ENCODE data around the gene ZFP36L2. TPM values are rescaled to one million over a fixed set of nuclear protein-coding genes. Genes with fewer than 3 reads are reported as not detected.

ZFP36L2 gene
- total and polyA plus RNA-seq, 10 of the 15 experiments (the other 5 are each of a cell fraction or from before 2014, with no cell fraction given) = 4.3 to 64.9 (median 19.5) TPM

- POLR2A ChIA-PET = interaction anchor here (1.4 kb wide), 1 partner anchor 38 kb away, joined by 3 read pairs; no protein-coding TSS in a partner anchor
- intact Hi-C loops (cut with micrococcal nuclease; ENCODE audit: unreplicated experiment) = no loop called here
- CTCF ChIA-PET = interaction anchor here (2.3 kb wide), 1 partner anchor 13 kb away, joined by 14 read pairs; no protein-coding TSS in a partner anchor
- in situ Hi-C loops (cut with MboI) = no loop called here
- no peak for DNase-seq (ENCODE audit: low read depth, low spot score)
- H2AFZ ChIP-seq (ENCODE audit: control insufficient read depth, low read depth, low read length) = no peak overlapping the region
- TF ChIP-seq NFXL1 (IDR thresholded peaks at IDR 0.05; ENCODE audit: borderline replicate concordance) = no peak
- no peak for TF ChIP-seq POLR2A (IDR thresholded peaks at IDR 0.05; ENCODE audit: low read depth, low read length)
- peaks cover 13% of the 10 kb centered on the region for H3K4me1 ChIP-seq (ENCODE audit: control insufficient read depth, insufficient read depth, low read length)
- ATAC-seq = no peak
- no peak overlapping the region for H3K27ac ChIP-seq (ENCODE audit: control insufficient read depth, insufficient read depth)
- no peak overlapping the region for H3K9ac ChIP-seq (ENCODE audit: control insufficient read depth, insufficient read depth, low read length)
- H3K27me3 ChIP-seq (replicated peaks in 1 of 2; ENCODE audit: control insufficient read depth in 2 of 2, insufficient read depth in 2 of 2, low read length in 1 of 2) = no peaks in the 10 kb centered on the region
- no peaks in the 10 kb centered on the region; the same call in 1 of the 2 replicates for H4K20me1 ChIP-seq (ENCODE audit: control insufficient read depth, insufficient read depth)
- no peaks in the 10 kb centered on the region for H3K9me3 ChIP-seq (replicated peaks; ENCODE audit: control insufficient read depth, insufficient read depth, low read length)
- RAD21 ChIA-PET (ENCODE audit: unreplicated experiment) = interaction anchor here (1.6 kb wide), 1 partner anchor 50 kb away, joined by 7 read pairs; no protein-coding TSS in a partner anchor
- no peaks in the 10 kb centered on the region for H3K79me2 ChIP-seq (ENCODE audit: control insufficient read depth, insufficient read depth, low read length)
- H3K4me2 ChIP-seq (ENCODE audit: control insufficient read depth, insufficient read depth) = no peak overlapping the region
- no peak overlapping the region for H3K4me3 ChIP-seq
- WGBS (ENCODE audit: insufficient coverage, insufficient replicate concordance, low lambda C conversion rate, missing lambda C conversion rate) = 58% methylated on average over 18 of the region's 18 CpGs
- SMC1A ChIA-PET (ENCODE audit: uncharacterized antibody, unreplicated experiment) = no interaction called here
- FAIRE-seq = no peak
- H3K36me3 ChIP-seq (ENCODE audit: control insufficient read depth in 2 of 2, insufficient read depth in 2 of 2, low read length in 1 of 2) = no peaks in the 10 kb centered on the region
- BruUV-seq (replicated peaks) = no TSS peak
These were observed 47.5 kb downstream of the ZFP36L2 start for GRCh38 chr2:43178602-43179542.

- Histone ChIP-seq H4K20me1 (ENCODE audit: control insufficient read depth, insufficient read depth) (no peaks in the 10 kb centered on the region; the same call in 1 of the 2 replicates), H2AFZ (ENCODE audit: control insufficient read depth, low read depth, low read length) (no peak overlapping the region), H3K4me2 (ENCODE audit: control insufficient read depth, insufficient read depth) (no peak overlapping the region), H3K9me3 (replicated peaks; ENCODE audit: control insufficient read depth, insufficient read depth, low read length) (no peaks in the 10 kb centered on the region), H3K9ac (ENCODE audit: control insufficient read depth, insufficient read depth, low read length) (no peak overlapping the region), H3K27ac (ENCODE audit: control insufficient read depth, insufficient read depth) (no peak overlapping the region), H3K4me1 (ENCODE audit: control insufficient read depth, insufficient read depth, low read length) (peaks cover 19% of the 10 kb centered on the region), H3K79me2 (ENCODE audit: control insufficient read depth, insufficient read depth, low read length) (no peaks in the 10 kb centered on the region), H3K4me3 (no peak overlapping the region), H3K27me3 (replicated peaks in 1 of 2; ENCODE audit: control insufficient read depth in 2 of 2, insufficient read depth in 2 of 2, low read length in 1 of 2) (no peaks in the 10 kb centered on the region), H3K36me3 (ENCODE audit: control insufficient read depth in 2 of 2, insufficient read depth in 2 of 2, low read length in 1 of 2) (no peaks in the 10 kb centered on the region)
- POLR2A ChIA-PET = interaction anchor here (0.5 to 1.4 kb wide), 5 partner anchors 10 to 43 kb away, joined by 3 to 4 read pairs (median 3); no protein-coding TSS in a partner anchor
- intact Hi-C loops (cut with micrococcal nuclease; ENCODE audit: unreplicated experiment) (no loop called here), in situ Hi-C loops (cut with MboI) (no loop called here)
- no peak for DNase-seq (ENCODE audit: low read depth, low spot score)
- no TSS peak for BruUV-seq (replicated peaks)
- no peak for ATAC-seq
- SMC1A ChIA-PET (ENCODE audit: uncharacterized antibody, unreplicated experiment) = interaction anchor here (0.6 to 2.0 kb wide), 3 partner anchors 9 to 14 kb away, joined by 3 to 5 read pairs (median 3); no protein-coding TSS in a partner anchor
- no peak for FAIRE-seq
- CTCF ChIA-PET = interaction anchor here (0.5 to 1.4 kb wide), 4 partner anchors 14 to 579 kb away, joined by 3 to 4 read pairs (median 3); no protein-coding TSS in a partner anchor
- 41% methylated on average over 7 of the region's 7 CpGs for WGBS (ENCODE audit: insufficient coverage, insufficient replicate concordance, low lambda C conversion rate, missing lambda C conversion rate)
- RAD21 ChIA-PET (ENCODE audit: unreplicated experiment) = interaction anchor here (1.2 kb wide), 1 partner anchor 44 kb away, joined by 3 read pairs; no protein-coding TSS in a partner anchor
- TF ChIP-seq CREM (IDR thresholded peaks at IDR 0.05; ENCODE audit: low read depth) (no peak), REST (IDR thresholded peaks at IDR 0.05; ENCODE audit: low read depth, low read length) (no peak), STAT3 (IDR thresholded peaks at IDR 0.05; ENCODE audit: low read depth, low read length) (no peak), HDAC6 (IDR thresholded peaks at IDR 0.05; ENCODE audit: unreplicated experiment) (no peak), CEBPB (IDR thresholded peaks at IDR 0.05; ENCODE audit: borderline replicate concordance in 1 of 2, low read depth in 2 of 2, low read length in 2 of 2) (no peak), GATAD2B (conservative IDR thresholded peaks at IDR 0.05; ENCODE audit: low read depth) (no peak), HDGF (IDR thresholded peaks at IDR 0.05) (no peak), RAD21 (IDR thresholded peaks at IDR 0.05; ENCODE audit: insufficient read depth, low read depth, low read length) (no peak), GABPA (IDR thresholded peaks at IDR 0.05; ENCODE audit: low read depth) (no peak)
These were observed 48.3 kb downstream of the ZFP36L2 start for GRCh38 chr2:43178055-43178598.
